GM19099 (cell line): ENCODE results near the gene USH2A.

Source experiments
- POLR2A ChIP-seq: IDR thresholded peaks from 3 replicates; pipeline ENCODE4 v1.6.1; 2011; ENCODE audit warnings: low read depth; ENCODE audit not compliant: insufficient read length; ENCODE audit errors: extremely low read depth

Gene USH2A

GRCh38 chr1:216434232-216434631 lies 11.0 kb upstream of the USH2A start:
- no peak for TF ChIP-seq POLR2A

- TF ChIP-seq POLR2A, result no peak
These were observed 9.9 kb upstream of the USH2A start for GRCh38 chr1:216433175-216433574.

GRCh38 chr1:216430744-216431143 lies 7.5 kb upstream of the USH2A start:
- TF ChIP-seq POLR2A, result no peak

- TF ChIP-seq POLR2A, result no peak
These were observed 2.3 kb upstream of the USH2A start for GRCh38 chr1:216425577-216425976.

- no peak for TF ChIP-seq POLR2A
These were observed 2.5 kb downstream of the USH2A start for GRCh38 chr1:216420746-216421145.

- TF ChIP-seq POLR2A, result no peak
These were observed 3.0 kb downstream of the USH2A start for GRCh38 chr1:216420263-216420662.

- no peak for TF ChIP-seq POLR2A
These were observed 6.8 kb downstream of the USH2A start for GRCh38 chr1:216416488-216416887.

GRCh38 chr1:216410026-216410425 lies 13.2 kb downstream of the USH2A start:
- no peak for TF ChIP-seq POLR2A

- TF ChIP-seq POLR2A, result no peak
These were observed 32.3 kb downstream of the USH2A start for GRCh38 chr1:216390956-216391355.

- TF ChIP-seq POLR2A, result no peak
These were observed 33.5 kb downstream of the USH2A start for GRCh38 chr1:216389774-216390173.

GRCh38 chr1:216388558-216388957 lies 34.7 kb downstream of the USH2A start:
- TF ChIP-seq POLR2A, result no peak

GRCh38 chr1:216387782-216388181 lies 35.5 kb downstream of the USH2A start:
- no peak for TF ChIP-seq POLR2A

GRCh38 chr1:216379441-216379840 lies 43.8 kb downstream of the USH2A start:
- TF ChIP-seq POLR2A, result no peak

- TF ChIP-seq POLR2A, result no peak
These were observed 55.0 kb downstream of the USH2A start for GRCh38 chr1:216368249-216368648.

GRCh38 chr1:216366979-216367378 lies 56.3 kb downstream of the USH2A start:
- no peak for TF ChIP-seq POLR2A

- TF ChIP-seq POLR2A, result no peak
These were observed 66.3 kb downstream of the USH2A start for GRCh38 chr1:216356945-216357344.

GRCh38 chr1:216350186-216350585 lies 73.1 kb downstream of the USH2A start:
- TF ChIP-seq POLR2A, result no peak

- TF ChIP-seq POLR2A, result no peak
These were observed 76.7 kb downstream of the USH2A start for GRCh38 chr1:216346526-216346925.

GRCh38 chr1:216332462-216332861 lies 90.8 kb downstream of the USH2A start:
- TF ChIP-seq POLR2A, result no peak

GRCh38 chr1:216332003-216332402 lies 91.2 kb downstream of the USH2A start:
- no peak for TF ChIP-seq POLR2A
